Endometrial microvascular endothelial cells (primary cell): ENCODE results near the gene SIAH2. TPM values are rescaled to one million over a fixed set of nuclear protein-coding genes. Genes with fewer than 3 reads are reported as not detected.

Experiments
- in situ Hi-C: cut with HindIII; loops from 2 replicates; pipeline ENCODE4 v1.10.0; 2017; ENCODE audit warnings: low sequenced_read_pairs, low pct_unique_long_range_greater_than_20kb; ENCODE audit errors: inconsistent ontology term
- total RNA-seq: library from RNA; depleted of rRNA; stranded (reverse); fragments of >200 nt; gene quantifications from one replicate; pipeline ENCODE4 v1.2.3, GENCODE V29; 2015; ENCODE audit errors: inconsistent ontology term

SIAH2 gene
- total RNA-seq, 1 donor from 2014 or later: 18.1 TPM

DNA sequence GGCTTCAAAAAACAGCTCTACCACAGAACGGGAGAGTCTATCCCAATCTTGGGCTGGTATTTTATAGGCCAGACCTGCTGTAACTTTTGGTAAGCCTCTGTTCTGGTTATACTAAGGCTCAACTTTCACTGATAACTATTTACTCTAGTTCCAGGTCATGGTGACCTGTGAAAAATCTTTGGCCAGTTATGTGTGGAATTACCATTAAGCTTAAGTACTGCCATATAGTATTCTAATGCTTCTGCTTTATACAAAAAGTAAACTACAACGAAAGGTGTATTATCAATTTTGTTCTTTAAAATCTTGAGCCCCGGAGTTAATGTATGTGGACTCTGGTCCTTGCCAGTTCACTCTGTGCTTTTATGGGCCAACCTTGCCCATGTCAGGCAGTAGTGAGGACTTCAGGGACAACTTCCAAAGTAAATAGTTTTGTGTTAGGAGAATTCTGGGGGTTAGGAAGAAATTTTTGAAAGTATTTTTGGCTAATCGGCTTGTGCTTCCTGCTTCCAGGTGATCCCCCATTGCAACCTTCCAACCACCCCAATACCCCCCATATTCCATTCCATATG lies 6.4 kb downstream of the SIAH2 start:
- in situ Hi-C loops: no loop called here

- in situ Hi-C loops: no loop called here
These were observed 7.1 kb downstream of the SIAH2 start for GRCh38 chr3:150755902-150756301.

GRCh38 chr3:150754896-150755295 lies 8.1 kb downstream of the SIAH2 start:
- in situ Hi-C loops: no loop called here

DNA sequence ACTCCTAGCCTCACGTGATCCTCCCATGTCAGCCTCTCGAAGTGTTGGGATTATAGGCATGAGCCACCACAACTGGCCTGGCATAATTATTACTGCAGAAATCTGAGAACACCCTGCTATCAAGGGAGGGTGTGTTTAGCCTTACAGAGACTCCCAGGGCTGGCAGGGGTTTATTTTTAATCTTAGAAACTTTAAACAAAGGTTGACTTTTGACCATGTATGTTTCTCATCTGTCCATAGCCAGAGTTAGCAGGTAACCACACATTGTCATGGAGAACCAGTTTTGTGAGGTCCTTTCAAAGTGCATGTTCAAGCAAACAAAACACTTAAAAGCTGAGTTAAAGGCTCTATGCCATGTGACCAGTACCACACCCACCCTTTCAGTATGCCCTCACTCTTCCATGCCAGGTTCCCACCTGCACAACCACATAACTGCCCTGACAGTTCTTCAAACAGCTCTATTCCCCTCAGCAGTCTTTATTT lies 11.1 kb downstream of the SIAH2 start:
- in situ Hi-C loops: no loop called here

DNA sequence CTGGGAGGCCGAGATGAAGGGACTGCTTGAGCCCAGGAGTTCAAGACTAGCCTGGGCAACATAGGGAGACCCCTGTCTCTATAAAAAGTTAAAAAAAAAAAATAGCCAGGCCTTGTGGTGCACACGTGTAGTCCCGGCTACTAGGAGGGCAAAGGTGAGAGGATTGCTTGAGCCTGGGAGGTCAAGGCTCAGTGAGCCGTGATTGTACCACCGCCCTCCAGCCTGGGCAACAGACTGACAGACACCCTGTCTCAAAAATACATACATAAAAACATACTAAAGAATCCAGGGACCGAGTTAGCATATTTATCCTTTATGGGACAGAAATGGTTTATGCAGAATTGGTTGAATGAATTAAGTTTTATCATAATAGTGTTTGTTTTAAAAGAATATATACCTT lies 13.7 kb downstream of the SIAH2 start:
- in situ Hi-C loops: no loop called here

DNA sequence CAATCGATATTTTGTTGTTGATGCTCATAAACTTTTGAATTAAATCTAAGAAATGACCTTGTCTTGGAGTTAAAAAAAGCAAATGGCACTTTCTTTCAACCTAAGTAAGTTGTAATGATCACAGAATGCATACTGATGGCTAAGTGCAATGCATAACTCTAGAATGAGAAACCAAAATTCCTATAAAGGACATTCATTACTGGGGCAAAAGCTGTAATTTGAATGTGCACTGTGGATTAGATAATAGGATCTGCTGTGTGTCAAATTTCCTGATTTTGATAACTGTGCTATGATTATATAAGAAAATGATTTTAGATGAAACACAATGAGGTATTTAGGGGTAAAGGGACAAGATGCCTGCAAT lies 14.3 kb downstream of the SIAH2 start:
- in situ Hi-C loops: no loop called here

DNA sequence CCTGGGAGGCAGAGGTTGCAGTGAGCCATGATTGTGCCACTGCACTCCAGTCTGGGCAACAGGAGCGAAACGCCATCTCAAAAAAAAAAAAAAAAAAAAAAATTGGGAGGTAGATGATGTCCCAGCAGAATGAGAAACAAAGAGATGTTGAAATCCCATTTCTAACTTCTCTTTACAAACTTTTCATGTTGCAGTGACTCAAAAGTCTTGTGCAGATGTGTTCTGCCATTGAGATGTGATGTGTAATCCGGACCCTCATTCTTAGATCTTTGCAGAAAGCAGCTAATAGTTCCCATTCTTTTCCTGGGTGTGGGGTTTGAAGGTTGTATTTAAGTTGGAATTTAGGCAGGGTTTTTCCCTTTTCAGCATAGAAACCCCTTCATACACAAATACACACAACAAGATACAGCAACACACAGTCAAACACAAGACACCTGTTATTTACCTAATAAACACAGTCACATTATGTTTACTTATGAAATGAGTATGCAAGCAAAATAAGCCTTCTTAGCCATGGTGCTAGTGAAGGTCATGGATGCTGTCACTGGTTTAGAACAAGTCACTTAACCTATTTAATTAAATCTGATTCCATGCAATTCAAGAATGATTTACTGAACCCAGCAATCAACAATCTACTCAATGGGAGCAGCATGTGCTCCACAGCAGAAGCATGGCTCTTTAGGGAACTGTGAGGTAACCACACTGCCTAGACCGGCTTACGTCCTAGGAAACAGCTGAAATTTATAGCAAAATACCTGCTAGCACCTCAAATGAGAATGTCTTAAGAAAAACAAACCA lies 14.9 kb downstream of the SIAH2 start:
- in situ Hi-C loops: no loop called here

DNA sequence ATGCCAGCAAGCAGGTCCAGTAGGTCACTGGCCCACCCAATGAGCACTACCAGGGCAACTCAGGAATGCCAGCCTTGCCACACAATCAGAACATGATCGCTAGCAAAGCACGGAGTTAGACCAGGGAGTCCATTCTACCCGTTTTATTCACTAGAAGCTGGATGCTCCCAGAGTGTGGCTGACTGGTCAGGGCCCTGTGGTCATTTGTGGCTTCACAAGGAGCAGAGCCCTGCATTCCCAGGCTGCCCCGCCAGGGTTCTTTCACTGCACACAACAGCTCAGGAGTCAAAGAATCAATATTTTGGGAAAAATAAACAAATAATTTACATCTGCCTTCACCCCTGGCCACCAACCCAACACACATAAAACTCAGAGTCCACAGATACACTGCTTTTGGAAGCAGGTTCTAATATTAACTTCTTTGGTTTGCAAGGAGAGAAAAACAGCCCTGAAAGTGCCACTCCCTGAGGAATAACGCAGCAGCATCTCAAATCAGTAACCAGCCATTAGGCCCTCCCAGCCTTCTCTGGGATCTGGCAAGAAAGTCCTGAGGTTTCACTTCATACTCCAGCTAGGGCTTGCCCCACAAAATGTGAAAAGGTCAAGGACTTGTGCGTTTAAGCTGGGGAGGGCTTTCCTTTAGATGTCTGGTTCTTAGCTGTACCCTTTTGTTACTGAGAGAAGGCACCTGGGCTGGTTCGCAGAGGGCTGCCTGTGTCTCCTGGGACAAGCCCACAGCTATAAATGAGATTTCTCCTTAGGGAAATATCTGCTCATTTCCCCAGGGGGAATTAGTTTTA lies 16.0 kb downstream of the SIAH2 start:
- in situ Hi-C loops: no loop called here

DNA sequence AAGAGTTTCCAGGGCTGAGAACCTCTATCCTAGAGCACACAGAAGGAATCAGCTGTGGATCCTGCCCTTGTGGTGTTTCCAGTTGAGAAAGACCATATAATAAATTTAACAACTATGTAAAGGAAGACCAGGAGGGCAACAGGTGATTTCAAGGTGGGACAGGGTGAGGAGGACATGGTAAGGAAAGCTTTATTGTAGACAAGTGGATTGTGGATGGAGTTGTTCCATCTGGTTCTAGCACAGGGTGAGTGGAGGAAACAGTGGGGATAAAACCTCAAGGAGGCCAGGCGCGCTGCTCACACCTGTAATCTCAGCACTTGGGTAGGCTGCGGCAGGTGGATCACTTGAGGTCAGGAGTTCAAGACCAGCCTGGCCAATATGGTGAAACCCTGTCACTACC lies 17.1 kb downstream of the SIAH2 start:
- in situ Hi-C loops: no loop called here

GRCh38 chr3:150744919-150745211 lies 18.1 kb downstream of the SIAH2 start:
- in situ Hi-C loops: no loop called here

DNA sequence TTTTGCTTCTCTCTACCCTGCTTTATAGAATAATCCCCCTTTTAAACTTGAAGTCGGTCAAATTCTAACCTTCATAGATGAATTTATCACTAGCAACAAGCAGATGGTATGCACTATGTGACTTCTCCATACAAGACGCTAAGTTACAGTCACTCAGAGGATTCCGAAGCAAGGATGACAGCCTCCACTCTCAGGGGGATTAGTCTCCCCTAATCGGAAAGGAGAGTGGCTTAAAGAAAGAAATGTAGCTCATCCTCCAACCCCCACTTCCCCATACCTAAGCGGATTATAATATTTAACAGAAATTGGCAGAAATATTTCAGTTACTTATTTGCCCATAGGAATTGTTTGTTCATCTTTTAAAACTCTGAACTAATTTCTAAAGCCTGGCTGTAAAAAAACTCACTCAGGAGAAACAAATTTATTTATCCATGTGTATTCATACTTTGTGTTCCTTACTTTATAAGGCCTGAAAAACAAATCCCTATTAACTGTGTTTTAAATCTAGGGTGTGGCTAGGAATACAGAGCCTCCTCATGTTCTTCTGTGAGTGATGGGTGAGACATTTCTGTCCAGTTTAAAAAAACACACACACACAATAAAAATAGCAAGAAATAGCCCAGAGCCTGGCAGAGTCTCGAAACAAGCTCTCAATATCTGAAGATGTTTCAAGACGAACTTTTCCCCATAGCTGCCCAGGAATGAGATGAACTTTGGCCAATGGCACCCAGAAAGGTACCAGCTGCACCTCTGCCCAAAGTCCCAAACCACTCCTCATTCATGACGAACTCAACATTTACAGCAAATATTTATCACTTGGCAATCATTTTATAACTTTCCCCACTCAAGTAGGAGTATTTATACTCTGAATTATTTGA lies 18.7 kb downstream of the SIAH2 start:
- in situ Hi-C loops: no loop called here

- in situ Hi-C loops: no loop called here
These were observed 19.5 kb downstream of the SIAH2 start for GRCh38 chr3:150743508-150743907.

GRCh38 chr3:150742679-150743078 lies 20.3 kb downstream of the SIAH2 start:
- in situ Hi-C loops: no loop called here

DNA sequence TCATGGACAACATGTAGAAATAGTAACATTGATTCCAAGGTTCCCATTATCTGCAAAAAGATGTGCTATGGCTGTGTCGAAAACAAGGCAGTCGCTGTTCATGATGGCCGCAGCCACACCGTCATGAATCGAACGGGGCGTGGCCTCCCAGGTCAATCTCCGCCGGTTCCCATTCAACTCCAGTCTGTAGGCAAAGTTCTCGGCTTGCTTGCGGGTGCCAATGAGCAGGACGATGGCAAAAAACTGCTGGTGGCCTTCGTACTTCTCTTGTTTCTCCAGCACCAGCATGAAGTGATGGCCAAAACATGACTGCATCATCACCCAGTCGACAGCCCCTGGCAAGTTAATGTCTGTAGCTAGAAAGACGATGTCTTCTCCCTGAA lies 20.8 kb downstream of the SIAH2 start:
- in situ Hi-C loops: no loop called here

GRCh38 chr3:150741497-150742140 lies 21.4 kb downstream of the SIAH2 start:
- in situ Hi-C loops: no loop called here

DNA sequence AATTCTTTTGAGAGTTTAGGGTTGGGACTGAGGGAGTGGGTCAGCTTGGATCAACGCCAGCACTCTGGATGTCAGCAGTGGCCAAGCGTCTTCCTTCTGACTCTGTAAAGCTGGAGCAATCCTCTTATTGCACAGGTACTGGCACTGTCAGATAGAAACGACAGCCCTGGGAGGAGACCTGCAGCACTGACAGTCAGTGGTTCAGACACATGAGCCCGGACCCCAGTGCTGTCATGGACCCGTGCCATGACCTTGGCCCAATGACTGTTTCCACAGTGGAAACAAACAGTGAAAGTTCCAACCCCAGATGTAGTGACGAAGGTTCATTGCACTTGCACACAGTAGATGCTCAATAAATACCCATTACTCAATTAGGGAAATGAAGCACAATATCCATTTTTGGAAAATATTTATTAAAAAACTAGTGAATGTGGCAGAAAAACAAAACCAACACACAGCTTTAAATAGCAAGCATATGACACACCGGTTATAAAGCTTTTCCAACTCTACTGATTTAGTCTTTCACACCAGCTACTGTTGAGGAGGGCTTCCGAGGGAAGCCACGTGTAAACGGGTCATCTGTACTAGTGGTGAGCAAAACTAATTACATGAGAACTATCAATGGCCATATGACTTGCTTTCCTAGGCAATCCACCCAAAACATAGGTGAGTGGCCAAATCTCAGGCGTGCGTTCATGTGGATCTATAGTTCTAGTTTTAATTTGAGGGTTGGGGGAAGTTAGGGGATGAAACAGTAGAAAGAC lies 22.1 kb downstream of the SIAH2 start:
- in situ Hi-C loops: no loop called here

DNA sequence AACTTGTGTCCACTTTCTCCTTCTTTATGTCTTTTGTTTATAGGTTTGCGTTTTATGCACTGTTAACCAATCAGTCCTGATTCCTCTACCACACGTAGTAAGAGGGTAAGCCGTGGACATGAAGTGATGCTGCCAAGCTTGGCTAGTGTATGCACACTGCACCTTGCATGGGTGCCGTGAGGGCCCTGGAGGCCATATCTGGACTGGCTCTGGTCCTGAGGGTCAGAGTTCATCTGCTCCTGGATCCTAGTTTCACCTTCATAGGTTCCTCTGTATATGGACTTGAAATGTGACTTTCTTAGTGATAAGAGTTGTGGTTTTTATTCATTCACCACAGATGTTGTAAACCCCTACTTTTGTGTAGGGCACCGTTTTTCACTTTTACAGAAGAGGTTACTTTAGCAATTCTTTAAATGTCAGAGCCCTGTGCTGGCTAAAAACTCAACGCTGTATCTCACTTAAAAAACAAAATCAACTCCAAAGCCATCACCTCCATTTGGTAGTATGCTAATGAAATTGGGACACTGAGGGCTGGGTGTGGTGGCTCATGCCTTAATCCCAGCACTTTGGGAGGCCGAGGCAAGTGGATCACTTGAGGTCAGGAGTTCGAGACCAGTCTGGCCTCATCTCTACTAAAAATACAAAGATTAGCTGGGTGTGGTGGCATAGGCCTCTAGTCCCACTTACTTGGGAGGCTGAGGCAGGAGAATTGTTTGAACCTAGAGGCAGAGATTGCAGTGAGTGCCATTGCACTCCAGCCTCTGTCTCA lies 22.9 kb downstream of the SIAH2 start:
- in situ Hi-C loops: no loop called here
